H9 (cell line): ENCODE measurements around the gene PMP22. TPM values are rescaled to one million over a fixed set of nuclear protein-coding genes. Genes with fewer than 3 reads are reported as not detected.

Experiments used
- DNase-seq: peaks from one replicate; pipeline ENCODE4 v3.0.0-alpha.2; 2017
- H2AFZ ChIP-seq: one replicate; pipeline ENCODE4 v1.6.1; 2013; ENCODE audit warnings: mild to moderate bottlenecking, low read length, control low read depth, moderate library complexity
- H2AK5ac ChIP-seq: 2 replicates; pipeline ENCODE4 v1.6.1; 2013; ENCODE audit warnings: low read length, control low read depth, mixed read lengths; ENCODE audit not compliant: insufficient read length
- H2BK120ac ChIP-seq: one replicate; pipeline ENCODE4 v1.6.1; 2013; ENCODE audit warnings: low read depth, mild to moderate bottlenecking, low read length, control low read depth, inconsistent platforms; ENCODE audit not compliant: poor library complexity, severe bottlenecking
- H2BK12ac ChIP-seq: 2 replicates; pipeline ENCODE4 v1.6.1; 2013; ENCODE audit warnings: low read length, control low read depth, mixed read lengths, low read depth; ENCODE audit not compliant: insufficient read length
- H2BK15ac ChIP-seq: 2 replicates; pipeline ENCODE4 v1.6.1; 2013; ENCODE audit warnings: low read depth, low read length, control low read depth
- H2BK20ac ChIP-seq: one replicate; pipeline ENCODE4 v1.6.1; 2013; ENCODE audit warnings: low read depth, mild to moderate bottlenecking, low read length, control low read depth, inconsistent platforms; ENCODE audit not compliant: poor library complexity, severe bottlenecking
- H2BK5ac ChIP-seq: 2 replicates; pipeline ENCODE4 v1.6.1; 2013; ENCODE audit warnings: low read length, control low read depth, mixed read lengths; ENCODE audit not compliant: insufficient read length
- H3K14ac ChIP-seq: 2 replicates; pipeline ENCODE4 v1.6.1; 2013; ENCODE audit warnings: low read length, control low read depth; ENCODE audit not compliant: insufficient read depth
- H3K18ac ChIP-seq: 2 replicates; pipeline ENCODE4 v1.6.1; 2013; ENCODE audit warnings: low read depth, mild to moderate bottlenecking, mixed read lengths, low read length, control low read depth; ENCODE audit not compliant: insufficient read length
- H3K23ac ChIP-seq: 2 replicates; pipeline ENCODE4 v1.6.1; 2013; ENCODE audit warnings: low read length, control low read depth, mixed read lengths, low read depth; ENCODE audit not compliant: insufficient read length
- H3K23me2 ChIP-seq: 2 replicates; pipeline ENCODE4 v1.6.1; 2013; ENCODE audit warnings: low read depth, mild to moderate bottlenecking, mixed read lengths, low read length, control low read depth; ENCODE audit not compliant: insufficient read length, poor library complexity, severe bottlenecking
- H3K27ac ChIP-seq: 2 replicates; pipeline ENCODE4 v1.5.1; 2013; ENCODE audit warnings: low read length, control low read depth, mixed read lengths, low read depth; ENCODE audit not compliant: insufficient read length
- H3K27me3 ChIP-seq: 2 replicates; pipeline ENCODE4 v1.6.1; 2013; ENCODE audit warnings: low read length, control low read depth, inconsistent platforms; ENCODE audit not compliant: insufficient read depth
- H3K4ac ChIP-seq: 2 replicates; pipeline ENCODE4 v1.6.1; 2013; ENCODE audit warnings: low read depth, mild to moderate bottlenecking, control low read depth, inconsistent platforms, low read length, moderate library complexity
- H3K4me1 ChIP-seq: 2 replicates; pipeline ENCODE4 v1.6.1; 2013; ENCODE audit warnings: low read length, control low read depth, inconsistent platforms; ENCODE audit not compliant: insufficient read depth
- H3K4me2 ChIP-seq: 2 replicates; pipeline ENCODE4 v1.6.1; 2013; ENCODE audit warnings: low read length, control low read depth, mixed read lengths; ENCODE audit not compliant: insufficient read length, insufficient read depth
- H3K56ac ChIP-seq: 2 replicates; pipeline ENCODE4 v1.6.1; 2013; ENCODE audit warnings: low read depth, mild to moderate bottlenecking, mixed read lengths, low read length, control low read depth; ENCODE audit not compliant: insufficient read length
- H3K79me1 ChIP-seq: 2 replicates; pipeline ENCODE4 v1.6.1; 2013; ENCODE audit warnings: low read depth, mild to moderate bottlenecking, moderate library complexity, low read length, control low read depth, inconsistent platforms; ENCODE audit not compliant: insufficient read depth, poor library complexity, severe bottlenecking
- H3K79me2 ChIP-seq: 2 replicates; pipeline ENCODE4 v1.6.1; 2013; ENCODE audit warnings: low read length, control low read depth, inconsistent platforms; ENCODE audit not compliant: insufficient read depth
- H3K9ac ChIP-seq: 2 replicates; pipeline ENCODE4 v1.6.1; 2013; ENCODE audit warnings: low read length, control low read depth, mixed read lengths; ENCODE audit not compliant: insufficient read length; ENCODE audit errors: extremely low read depth
- H3K9me3 ChIP-seq: one replicate; pipeline ENCODE4 v1.6.1; 2013; ENCODE audit warnings: low read depth, low read length, inconsistent platforms; ENCODE audit not compliant: control insufficient read depth
- H3T11ph ChIP-seq: one replicate; pipeline ENCODE4 v1.6.1; 2013; ENCODE audit warnings: mild to moderate bottlenecking, low read length, control low read depth, inconsistent platforms
- H4K20me1 ChIP-seq: one replicate; pipeline ENCODE4 v1.6.1; 2013; ENCODE audit not compliant: control insufficient read depth, insufficient read length, insufficient read depth
- H4K5ac ChIP-seq: 2 replicates; pipeline ENCODE4 v1.6.1; 2013; ENCODE audit warnings: low read depth, mild to moderate bottlenecking, mixed read lengths, low read length, control low read depth; ENCODE audit not compliant: insufficient read length
- H4K8ac ChIP-seq: replicated peaks from 2 replicates; pipeline ENCODE4 v1.6.1; 2013; ENCODE audit warnings: low read length, control low read depth, mixed read lengths, low read depth; ENCODE audit not compliant: insufficient read length
- H4K91ac ChIP-seq: 2 replicates; pipeline ENCODE4 v1.6.1; 2013; ENCODE audit warnings: low read depth, mild to moderate bottlenecking, moderate library complexity, mixed read lengths, low read length, control low read depth; ENCODE audit not compliant: insufficient read length
- H3K27ac Mint-ChIP-seq, 3 experiments: 2 replicates in 2 of 3; 3 replicates in 1 of 3; pipeline ENCODE4 v1.8.0; 2020 to 2021; ENCODE audit warnings: mixed read lengths in 3 of 3, mild to moderate bottlenecking in 1 of 3, moderate library complexity in 1 of 3
- H3K27me3 Mint-ChIP-seq: 2 replicates; pipeline ENCODE4 v1.8.0; 2021; ENCODE audit warnings: low read depth, mild to moderate bottlenecking, moderate library complexity, mixed read lengths
- H3K36me3 Mint-ChIP-seq, 3 experiments: 2 replicates in 2 of 3; 3 replicates in 1 of 3; pipeline ENCODE4 v1.8.0; 2020 to 2021; ENCODE audit warnings: low read depth in 3 of 3, mixed read lengths in 3 of 3; ENCODE audit not compliant: insufficient read depth in 1 of 3
- H3K4me1 Mint-ChIP-seq, 2 experiments: 2 replicates each; pipeline ENCODE4 v1.8.0; 2020; ENCODE audit warnings: mixed read lengths in 2 of 2
- H3K4me3 Mint-ChIP-seq, 2 experiments: 2 replicates in 1 of 2; 3 replicates in 1 of 2; pipeline ENCODE4 v1.8.0; 2020 to 2021; ENCODE audit warnings: mild to moderate bottlenecking in 2 of 2, mixed read lengths in 2 of 2, moderate library complexity in 1 of 2
- H3K9me3 Mint-ChIP-seq, 2 experiments: 2 replicates in 1 of 2; 3 replicates in 1 of 2; pipeline ENCODE4 v1.8.0; 2020; ENCODE audit warnings: mild to moderate bottlenecking in 2 of 2, mixed read lengths in 2 of 2, moderate library complexity in 1 of 2
- WGBS: extraction: QIAGEN DNeasy Blood & Tissue Kit; methylation state at CpG from one replicate; pipeline ENCODE4 v1.1.7; 2013; ENCODE audit warnings: missing lambda C conversion rate, low lambda C conversion rate, mixed read lengths; ENCODE audit not compliant: insufficient read length; ENCODE audit errors: extremely low coverage; 5-methylcytosine and 5-hydroxymethylcytosine counted together
- total RNA-seq: library from RNA; stranded (reverse); gene quantifications from 2 replicates; pipeline ENCODE4 v1.2.1, GENCODE V29; 2021
- TF ChIP-seq, protein P1 (sequence below): fragments of 200-600 bp; sonication (generic); conservative IDR thresholded peaks from 3 replicates; pipeline ENCODE4 v1.8.0; 2021; ENCODE audit warnings: antibody characterized with exemption, mild to moderate bottlenecking

PMP22 gene
- total RNA-seq, 1 experiment from 2014 or later: 1.5 TPM

DNA sequence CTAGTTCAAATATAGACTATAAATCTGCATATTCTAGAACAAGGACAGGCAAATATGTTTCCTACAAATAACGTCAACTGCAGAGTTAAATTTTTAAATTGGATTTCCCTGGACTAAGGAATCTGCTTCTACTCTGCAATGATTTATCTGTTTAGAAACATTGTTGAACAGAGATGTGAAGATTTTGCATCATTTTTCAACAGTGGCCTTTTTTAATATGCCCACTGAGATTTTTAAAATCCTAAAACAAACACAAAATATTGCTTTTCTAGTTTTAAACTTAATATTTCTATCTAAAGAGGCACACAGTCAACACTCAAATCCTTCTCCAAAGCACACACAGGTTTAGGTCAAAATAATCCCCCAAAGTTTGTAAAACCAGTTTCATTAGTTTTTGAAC, 23.7 kb upstream of the PMP22 start:
- no peak overlapping the region for H3K56ac ChIP-seq
- no peaks in the 10 kb centered on the region for H3K9me3 ChIP-seq
- TF ChIP-seq, protein P1, sequence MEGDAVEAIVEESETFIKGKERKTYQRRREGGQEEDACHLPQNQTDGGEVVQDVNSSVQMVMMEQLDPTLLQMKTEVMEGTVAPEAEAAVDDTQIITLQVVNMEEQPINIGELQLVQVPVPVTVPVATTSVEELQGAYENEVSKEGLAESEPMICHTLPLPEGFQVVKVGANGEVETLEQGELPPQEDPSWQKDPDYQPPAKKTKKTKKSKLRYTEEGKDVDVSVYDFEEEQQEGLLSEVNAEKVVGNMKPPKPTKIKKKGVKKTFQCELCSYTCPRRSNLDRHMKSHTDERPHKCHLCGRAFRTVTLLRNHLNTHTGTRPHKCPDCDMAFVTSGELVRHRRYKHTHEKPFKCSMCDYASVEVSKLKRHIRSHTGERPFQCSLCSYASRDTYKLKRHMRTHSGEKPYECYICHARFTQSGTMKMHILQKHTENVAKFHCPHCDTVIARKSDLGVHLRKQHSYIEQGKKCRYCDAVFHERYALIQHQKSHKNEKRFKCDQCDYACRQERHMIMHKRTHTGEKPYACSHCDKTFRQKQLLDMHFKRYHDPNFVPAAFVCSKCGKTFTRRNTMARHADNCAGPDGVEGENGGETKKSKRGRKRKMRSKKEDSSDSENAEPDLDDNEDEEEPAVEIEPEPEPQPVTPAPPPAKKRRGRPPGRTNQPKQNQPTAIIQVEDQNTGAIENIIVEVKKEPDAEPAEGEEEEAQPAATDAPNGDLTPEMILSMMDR: no peak
- no peak overlapping the region for H3K18ac ChIP-seq
- no peak overlapping the region for H2BK5ac ChIP-seq
- no peak overlapping the region for H4K5ac ChIP-seq
- H2AK5ac ChIP-seq: no peak overlapping the region
- DNase-seq: no peak
- no peak overlapping the region for H3K4ac ChIP-seq
- no peak overlapping the region for H3K4me3 Mint-ChIP-seq
- no peaks in the 10 kb centered on the region for H3K36me3 Mint-ChIP-seq
- no peak overlapping the region for H3T11ph ChIP-seq
- no peak overlapping the region for H3K27ac Mint-ChIP-seq
- no peak overlapping the region for H2BK12ac ChIP-seq
- no peak overlapping the region for H3K9ac ChIP-seq
- peaks cover 13% of the 10 kb centered on the region for H3K27me3 Mint-ChIP-seq
- H3K14ac ChIP-seq: no peak overlapping the region
- H2AFZ ChIP-seq: no peak overlapping the region
- no peaks in the 10 kb centered on the region for H3K79me2 ChIP-seq
- no peaks in the 10 kb centered on the region for H3K27me3 ChIP-seq
- no CpG with 5 or more reads among the region's 1 CpG for WGBS
- H3K4me1 Mint-ChIP-seq: peaks cover 8 to 10% of the 10 kb centered on the region in 2 experiments
- H4K8ac ChIP-seq: no peak overlapping the region
- H4K20me1 ChIP-seq: no peaks in the 10 kb centered on the region
- no peak overlapping the region for H3K23ac ChIP-seq
- no peaks in the 10 kb centered on the region for H3K79me1 ChIP-seq
- no peaks in the 10 kb centered on the region for H3K9me3 Mint-ChIP-seq
- no peaks in the 10 kb centered on the region for H3K23me2 ChIP-seq
- H2BK20ac ChIP-seq: no peak overlapping the region
- H2BK15ac ChIP-seq: no peak overlapping the region
- no peaks in the 10 kb centered on the region; the same call in 1 of the 2 replicates for H3K4me1 ChIP-seq
- no peak overlapping the region for H2BK120ac ChIP-seq
- H4K91ac ChIP-seq: no peak overlapping the region
- no peak overlapping the region for H3K4me2 ChIP-seq
- no peak overlapping the region for H3K27ac ChIP-seq
